WTC11 (cell line): Measurements from ENCODE around the gene HCAR2.

ENCODE experiments used
- NR2C2 ChIP-seq: sonication (generic); formaldehyde crosslinking; IDR thresholded peaks from 2 replicates; pipeline ENCODE4 v1.8.0; 2022; ENCODE audit warnings: mild to moderate bottlenecking, missing genetic modification reagents
- ZBTB43 ChIP-seq: sonication (generic); formaldehyde crosslinking; IDR thresholded peaks from 2 replicates; pipeline ENCODE4 v1.8.1; 2023; ENCODE audit warnings: mild to moderate bottlenecking, missing genetic modification reagents

GRCh38 chr12:122656298-122656697, 46.9 kb downstream of the HCAR2 start:
- no peak for TF ChIP-seq ZBTB43 (CRISPR knock-in tag)
- TF ChIP-seq NR2C2 (CRISPR knock-in tag) = no peak
